IMR-90 (cell line): ENCODE data around the gene MARCOL. TPM values are rescaled to one million over a fixed set of nuclear protein-coding genes. Genes with fewer than 3 reads are reported as not detected.

Experiments used
- ATAC-seq: fragments of 200-7000 bp; cut with Tn5 transposase; 2 replicates; pipeline ENCODE4 v1.9.1; 2020; ENCODE audit warnings: low read depth, mild to moderate bottlenecking, moderate library complexity
- BruUV-seq: library from RNA; stranded (reverse); fragments of 400-500 nt; replicated peaks from 2 replicates; lab custom pipeline; 2021; lab: Mats Ljungman, UMichigan
- CTCF ChIA-PET: fragments of 300-600 bp; formaldehyde crosslinking; extraction: SDS; loops from one replicate; lab custom pipeline; 2021; ENCODE audit warnings: antibody characterized with exemption; lab: Yijun Ruan, JAX
- POLR2A ChIA-PET: fragments of 300-600 bp; sonication (Branson Sonifier 250); formaldehyde crosslinking; loops from one replicate; lab custom pipeline; 2022; ENCODE audit warnings: antibody characterized with exemption; ENCODE audit not compliant: unreplicated experiment; lab: Charles Lee
- DNase-seq: peaks from one replicate; pipeline ENCODE4 v3.0.0; 2013
- H2AFZ ChIP-seq: replicated peaks from 2 replicates; pipeline ENCODE3; 2013; ENCODE audit warnings: low read length, mild to moderate bottlenecking; ENCODE audit not compliant: poor library complexity
- H2AK5ac ChIP-seq: 2 replicates; pipeline ENCODE4 v1.6.1; 2013; ENCODE audit warnings: low read depth, low read length, inconsistent platforms
- H2AK9ac ChIP-seq: replicated peaks from 2 replicates; pipeline ENCODE3; 2013; ENCODE audit warnings: mild to moderate bottlenecking, low read depth, low read length, moderate library complexity; ENCODE audit not compliant: poor library complexity
- H2BK120ac ChIP-seq: 2 replicates; pipeline ENCODE4 v1.6.1; 2013; ENCODE audit warnings: low read depth, low read length, inconsistent platforms
- H2BK15ac ChIP-seq: 3 replicates; pipeline ENCODE4 v1.6.1; 2013; ENCODE audit warnings: low read depth, low read length, inconsistent platforms
- H2BK20ac ChIP-seq: 2 replicates; pipeline ENCODE4 v1.6.1; 2013; ENCODE audit warnings: low read depth, mild to moderate bottlenecking, inconsistent platforms, low read length, moderate library complexity
- H2BK5ac ChIP-seq: 2 replicates; pipeline ENCODE4 v1.6.1; 2013; ENCODE audit warnings: mild to moderate bottlenecking, low read depth, low read length, inconsistent platforms; ENCODE audit not compliant: poor library complexity, severe bottlenecking
- H3K14ac ChIP-seq: replicated peaks from 2 replicates; pipeline ENCODE4 v1.6.1; 2013; ENCODE audit warnings: low read depth, low read length, inconsistent platforms
- H3K18ac ChIP-seq: 2 replicates; pipeline ENCODE4 v1.6.1; 2013; ENCODE audit warnings: low read depth, low read length, control low read depth
- H3K23ac ChIP-seq: 2 replicates; pipeline ENCODE4 v1.6.1; 2013; ENCODE audit warnings: low read depth, low read length, inconsistent platforms
- H3K27ac ChIP-seq: 2 replicates; pipeline ENCODE4 v1.5.1; 2013; ENCODE audit warnings: mild to moderate bottlenecking, control low read depth, low read length; ENCODE audit not compliant: insufficient read depth
- H3K27me3 ChIP-seq: 2 replicates; pipeline ENCODE4 v1.6.1; 2013; ENCODE audit warnings: low read length; ENCODE audit not compliant: control insufficient read depth, insufficient read depth
- H3K36me3 ChIP-seq: 2 replicates; pipeline ENCODE4 v1.6.1; 2013; ENCODE audit warnings: low read length, mixed read lengths; ENCODE audit not compliant: control insufficient read depth, insufficient read depth
- H3K4ac ChIP-seq: 2 replicates; pipeline ENCODE4 v1.6.1; 2013; ENCODE audit warnings: low read depth, low read length, inconsistent platforms
- H3K4me1 ChIP-seq: 2 replicates; pipeline ENCODE4 v1.6.1; 2013; ENCODE audit warnings: low read length, mixed read lengths; ENCODE audit not compliant: control insufficient read depth, insufficient read depth
- H3K4me2 ChIP-seq: 2 replicates; pipeline ENCODE4 v1.6.1; 2013; ENCODE audit warnings: low read depth, mild to moderate bottlenecking, control low read depth, low read length, moderate library complexity
- H3K4me3 ChIP-seq: 2 replicates; pipeline ENCODE4 v1.5.1; 2013; ENCODE audit warnings: low read depth, mild to moderate bottlenecking, control low read depth, low read length, moderate library complexity; ENCODE audit not compliant: insufficient read depth
- H3K56ac ChIP-seq: 2 replicates; pipeline ENCODE4 v1.6.1; 2013; ENCODE audit warnings: low read length, inconsistent platforms; ENCODE audit not compliant: insufficient read depth; ENCODE audit errors: extremely low read depth
- H3K79me1 ChIP-seq, 2 experiments: 2 replicates each; pipeline ENCODE4 v1.6.1; 2013; ENCODE audit warnings: low read length in 2 of 2, inconsistent platforms in 1 of 2, low read depth in 1 of 2
- H3K9ac ChIP-seq: 2 replicates; pipeline ENCODE4 v1.6.1; 2013; ENCODE audit warnings: low read depth, low read length, control low read depth
- H3K9me1 ChIP-seq: 2 replicates; pipeline ENCODE4 v1.6.1; 2013; ENCODE audit warnings: low read length, inconsistent platforms; ENCODE audit not compliant: insufficient read depth
- H3K9me3 ChIP-seq: 2 replicates; pipeline ENCODE4 v1.6.1; 2013; ENCODE audit warnings: low read length; ENCODE audit not compliant: control insufficient read depth, insufficient read depth
- H4K20me1 ChIP-seq: 2 replicates; pipeline ENCODE4 v1.6.1; 2013; ENCODE audit warnings: low read length, inconsistent platforms; ENCODE audit not compliant: insufficient read depth
- H4K5ac ChIP-seq: 2 replicates; pipeline ENCODE4 v1.6.1; 2013; ENCODE audit warnings: mild to moderate bottlenecking, low read depth, low read length, control low read depth
- H4K8ac ChIP-seq, 2 experiments: 2 replicates each; pipeline ENCODE4 v1.6.1; 2013; ENCODE audit warnings: low read depth in 2 of 2, low read length in 2 of 2, control low read depth in 1 of 2, inconsistent platforms in 1 of 2
- H4K91ac ChIP-seq: 2 replicates; pipeline ENCODE4 v1.6.1; 2013; ENCODE audit warnings: low read depth, low read length, inconsistent platforms; ENCODE audit not compliant: insufficient read depth
- CEBPB ChIP-seq: IDR thresholded peaks from 2 replicates; pipeline ENCODE4 v1.6.1; 2012; ENCODE audit warnings: low read depth, low read length, improper control_type of control experiment
- CTCF ChIP-seq: conservative IDR thresholded peaks from 2 replicates; pipeline ENCODE4 v1.5.1; 2012; ENCODE audit warnings: mild to moderate bottlenecking, low read depth, low read length, improper control_type of control experiment
- MXI1 ChIP-seq: IDR thresholded peaks from 2 replicates; pipeline ENCODE4 v1.6.1; 2012; ENCODE audit warnings: low read depth, mild to moderate bottlenecking, low read length, moderate library complexity, borderline replicate concordance
- NFE2L2 ChIP-seq: fragments of 150-350 bp; IDR thresholded peaks from 2 replicates; pipeline ENCODE4 v1.6.1; 2016; ENCODE audit warnings: low read depth, mild to moderate bottlenecking, low read length
- RAD21 ChIP-seq: IDR thresholded peaks from 2 replicates; pipeline ENCODE4 v1.6.1; 2012; ENCODE audit warnings: low read length, improper control_type of control experiment
- RCOR1 ChIP-seq: IDR thresholded peaks from 2 replicates; pipeline ENCODE4 v1.6.1; 2012; ENCODE audit warnings: mild to moderate bottlenecking, low read length, improper control_type of control experiment; ENCODE audit not compliant: insufficient replicate concordance
- RFX5 ChIP-seq: IDR thresholded peaks from 2 replicates; pipeline ENCODE4 v1.8.0; 2012; ENCODE audit warnings: low read depth, mild to moderate bottlenecking, low read length, moderate library complexity
- USF2 ChIP-seq: fragments of 150-350 bp; IDR thresholded peaks from 2 replicates; pipeline ENCODE4 v1.6.1; 2017; ENCODE audit warnings: mild to moderate bottlenecking, antibody characterized with exemption, low read length, low read depth
- WGBS, 2 experiments: methylation state at CpG; one replicate each; pipeline versions ENCODE4 v1.1.5 to v1.1.7; 2013; ENCODE audit warnings: missing lambda C conversion rate in 2 of 2; ENCODE audit not compliant: insufficient read length in 1 of 2; ENCODE audit errors: extremely low coverage in 2 of 2; 5-methylcytosine and 5-hydroxymethylcytosine counted together
- dilution Hi-C: fragments of 300-500 bp; cut with HindIII; formaldehyde crosslinking; loops from one replicate; pipeline ENCODE4 v1.14.3; 2018; ENCODE audit warnings: low sequenced_read_pairs; ENCODE audit not compliant: unreplicated experiment
- in situ Hi-C: fragments of 300-500 bp; cut with MboI; formaldehyde crosslinking; loops from 3 replicates; pipeline ENCODE4 v1.14.3; 2019; ENCODE audit warnings: low sequenced_read_pairs, inconsistent platforms, mixed read lengths
- intact Hi-C: fragments of 100-400 bp; cut with micrococcal nuclease; formaldehyde crosslinking; loops from 2 replicates; pipeline ENCODE4 v1.10.0; 2022
- polyA plus RNA-seq, 3 experiments: library from polyadenylated mRNA; depleted of rRNA; stranded (reverse); fragments of >200 nt; gene quantifications; 2 replicates each; pipeline ENCODE4 v1.2.3, GENCODE V29; 2012; ENCODE audit warnings: low replicate concordance in 1 of 3
- total RNA-seq: library from RNA; depleted of rRNA; stranded (reverse); fragments of >200 nt; gene quantifications from 2 replicates; pipeline ENCODE4 v1.2.3, GENCODE V29; 2012
- TF ChIP-seq, protein P1 (sequence below): fragments of 150-350 bp; IDR thresholded peaks from 2 replicates; pipeline ENCODE4 v1.6.1; 2016; ENCODE audit warnings: low read depth, mild to moderate bottlenecking, low read length, moderate library complexity, borderline replicate concordance

The MARCOL gene
- total and polyA plus RNA-seq, 2 of the 4 experiments (the other 2 are of a cell fraction), result not detected

- H3K36me3 ChIP-seq, result no peaks in the 10 kb centered on the region
- H4K8ac ChIP-seq, result no peak overlapping the region
- H3K4me1 ChIP-seq, result no peaks in the 10 kb centered on the region
- no peak overlapping the region for H3K14ac ChIP-seq
- H4K20me1 ChIP-seq, result no peaks in the 10 kb centered on the region
- H2BK5ac ChIP-seq, result no peak overlapping the region
- no peaks in the 10 kb centered on the region for H3K9me3 ChIP-seq
- dilution Hi-C loops, result no loop called here
- H3K9ac ChIP-seq, result no peak overlapping the region
- no peak overlapping the region for H2BK120ac ChIP-seq
- no peak for TF ChIP-seq MXI1
- no peak for TF ChIP-seq CEBPB
- TF ChIP-seq CTCF, result no peak
- TF ChIP-seq RFX5, result no peak
- TF ChIP-seq RCOR1, result no peak
- TF ChIP-seq, protein P1, sequence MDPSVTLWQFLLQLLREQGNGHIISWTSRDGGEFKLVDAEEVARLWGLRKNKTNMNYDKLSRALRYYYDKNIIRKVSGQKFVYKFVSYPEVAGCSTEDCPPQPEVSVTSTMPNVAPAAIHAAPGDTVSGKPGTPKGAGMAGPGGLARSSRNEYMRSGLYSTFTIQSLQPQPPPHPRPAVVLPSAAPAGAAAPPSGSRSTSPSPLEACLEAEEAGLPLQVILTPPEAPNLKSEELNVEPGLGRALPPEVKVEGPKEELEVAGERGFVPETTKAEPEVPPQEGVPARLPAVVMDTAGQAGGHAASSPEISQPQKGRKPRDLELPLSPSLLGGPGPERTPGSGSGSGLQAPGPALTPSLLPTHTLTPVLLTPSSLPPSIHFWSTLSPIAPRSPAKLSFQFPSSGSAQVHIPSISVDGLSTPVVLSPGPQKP, result no peak
- TF ChIP-seq RAD21, result no peak
- no peak for TF ChIP-seq NFE2L2
- no peak for TF ChIP-seq USF2
- H3K27me3 ChIP-seq, result no peaks in the 10 kb centered on the region
- in situ Hi-C loops, result no loop called here
- ChIA-PET CTCF (interaction anchor here (0.6 kb wide), 1 partner anchor 182 kb away, joined by 4 read pairs; no protein-coding TSS in a partner anchor), POLR2A (interaction anchor here (0.6 kb wide), 1 partner anchor 162 kb away, joined by 5 read pairs; no protein-coding TSS in a partner anchor)
- intact Hi-C loops, result no loop called here
- no peak overlapping the region for H2BK20ac ChIP-seq
- H3K56ac ChIP-seq, result no peak overlapping the region
- H3K9me1 ChIP-seq, result no peaks in the 10 kb centered on the region
- no peak overlapping the region for H3K4me2 ChIP-seq
- no peak overlapping the region for H4K5ac ChIP-seq
- WGBS, 2 experiments, result no CpG with 5 or more reads among the region's 4 CpGs
- H2AK5ac ChIP-seq, result no peak overlapping the region
- H3K4me3 ChIP-seq, result no peak overlapping the region
- H3K23ac ChIP-seq, result no peak overlapping the region
- H3K18ac ChIP-seq, result no peak overlapping the region
- no peak overlapping the region for H2AK9ac ChIP-seq
- no peak overlapping the region for H2BK15ac ChIP-seq
- no peak overlapping the region for H4K91ac ChIP-seq
- no peaks in the 10 kb centered on the region for H3K79me1 ChIP-seq
- no TSS peak for BruUV-seq
- no peak overlapping the region for H3K27ac ChIP-seq
- H2AFZ ChIP-seq, result no peak overlapping the region
- ATAC-seq (no peak), DNase-seq (no peak)
- H3K4ac ChIP-seq, result no peak overlapping the region
Observed at GRCh38 chr5:148237785-148238417, 424 bp upstream of the MARCOL start.
